ENCODE results near the gene AUH. TPM values are rescaled to one million over a fixed set of nuclear protein-coding genes. Genes with fewer than 3 reads are reported as not detected.

AUH gene
- total RNA-seq, 4 donors from 2014 or later = 37.1 to 59.9 (median 49.7) TPM

GRCh38 chr9:91348191-91348807 is 13.4 kb downstream of the AUH start:
- Histone ChIP-seq H3K9me3 (no peaks in the 10 kb centered on the region), H3K4me1 (no peaks in the 10 kb centered on the region), H3K27me3 (no peaks in the 10 kb centered on the region), H3K36me3 (peaks cover 0 to 22% (median 0%) of the 10 kb centered on the region in 3 donors), H3K4me3 (no peak overlapping the region), H3K27ac (no peak overlapping the region)
- no peak for DNase-seq
- TF ChIP-seq CTCF (IDR thresholded peaks at IDR 0.05) = no peak
- TF ChIP-seq POLR2A (IDR thresholded peaks at IDR 0.05) = no peak

GRCh38 chr9:91347377-91347776 is 14.3 kb downstream of the AUH start:
- TF ChIP-seq CTCF (IDR thresholded peaks at IDR 0.05) = no peak
- no peak for TF ChIP-seq POLR2A (IDR thresholded peaks at IDR 0.05)
- Histone ChIP-seq H3K27me3 (no peaks in the 10 kb centered on the region), H3K36me3 (peaks cover 0 to 15% (median 0%) of the 10 kb centered on the region in 3 donors), H3K4me3 (no peak overlapping the region), H3K9me3 (no peaks in the 10 kb centered on the region), H3K4me1 (no peaks in the 10 kb centered on the region), H3K27ac (no peak overlapping the region)
- DNase-seq = no peak

- H3K9me3 ChIP-seq = no peaks in the 10 kb centered on the region
- TF ChIP-seq POLR2A (IDR thresholded peaks at IDR 0.05) (no peak), CTCF (IDR thresholded peaks at IDR 0.05) (no peak)
- no peak overlapping the region for H3K27ac ChIP-seq
- H3K36me3 ChIP-seq = peaks cover 0 to 18% (median 0%) of the 10 kb centered on the region in 3 donors
- no peak overlapping the region for H3K4me3 ChIP-seq
- DNase-seq = no peak
- no peaks in the 10 kb centered on the region for H3K27me3 ChIP-seq
- H3K4me1 ChIP-seq = no peaks in the 10 kb centered on the region
Measured at GRCh38 chr9:91346644-91347043, 15.1 kb downstream of the AUH start.

GRCh38 chr9:91345978-91346377 is 15.7 kb downstream of the AUH start:
- H3K4me3 ChIP-seq = no peak overlapping the region
- no peak overlapping the region for H3K27ac ChIP-seq
- TF ChIP-seq POLR2A (IDR thresholded peaks at IDR 0.05) (no peak), CTCF (IDR thresholded peaks at IDR 0.05) (no peak)
- H3K27me3 ChIP-seq = no peaks in the 10 kb centered on the region
- DNase-seq = no peak
- H3K9me3 ChIP-seq = no peaks in the 10 kb centered on the region
- H3K4me1 ChIP-seq = no peaks in the 10 kb centered on the region
- H3K36me3 ChIP-seq = peaks cover 0 to 16% (median 0%) of the 10 kb centered on the region in 3 donors

GRCh38 chr9:91342575-91342974 is 19.1 kb downstream of the AUH start:
- Histone ChIP-seq H3K27ac (no peak overlapping the region), H3K4me1 (no peaks in the 10 kb centered on the region), H3K9me3 (no peaks in the 10 kb centered on the region), H3K27me3 (no peaks in the 10 kb centered on the region), H3K36me3 (peaks cover 0 to 39% (median 0%) of the 10 kb centered on the region in 3 donors), H3K4me3 (no peak overlapping the region)
- TF ChIP-seq POLR2A (IDR thresholded peaks at IDR 0.05) = no peak
- TF ChIP-seq CTCF (IDR thresholded peaks at IDR 0.05) = no peak
- no peak for DNase-seq

Data from Peyer's patch (tissue), 4 donors.